Measurements from ENCODE around the gene FOXP1. TPM values are rescaled to one million over a fixed set of nuclear protein-coding genes. Genes with fewer than 3 reads are reported as not detected.

Gene FOXP1
- total and polyA plus RNA-seq, 2 experiments from 2014 or later: 37.4 to 59.9 TPM

DNA sequence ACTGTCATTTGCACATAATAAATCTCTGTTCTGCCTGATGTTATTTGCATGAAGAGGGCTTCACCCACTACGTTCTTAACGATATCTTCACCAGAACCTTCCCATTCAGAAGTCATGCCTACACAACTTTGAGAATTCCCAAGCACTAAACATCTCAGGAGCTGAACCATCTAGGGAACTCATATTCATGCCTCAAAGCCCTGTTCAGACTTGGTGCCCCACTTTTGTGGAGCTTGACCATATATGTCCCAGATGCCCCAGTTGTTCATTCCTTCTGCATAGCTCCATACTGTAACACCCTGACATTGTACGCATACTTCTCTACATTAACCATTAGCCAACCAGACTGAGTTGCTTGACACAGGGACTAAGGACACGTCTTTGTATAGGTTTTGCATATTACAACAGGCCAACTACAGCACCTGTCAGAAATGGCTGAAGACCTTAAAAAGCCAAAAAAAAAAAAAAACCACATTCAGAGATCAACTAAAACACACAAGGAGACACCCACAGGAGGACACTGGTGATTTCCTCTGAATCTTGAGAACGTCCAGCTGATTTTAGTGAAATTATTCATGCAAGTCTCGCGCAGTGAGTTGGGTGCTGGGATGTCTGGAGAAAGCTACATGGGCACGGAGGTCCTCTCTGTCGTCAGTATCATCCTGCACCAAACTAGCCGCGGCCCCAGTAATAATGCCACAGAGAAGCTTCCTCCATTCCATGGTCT is 141.4 kb downstream of the FOXP1 start:
- Histone ChIP-seq H4K20me1 (ENCODE audit: insufficient read depth) (no peaks in the 10 kb centered on the region), H3K27ac (no peak overlapping the region), H3K4me1 (ENCODE audit: insufficient read depth) (peaks cover 16% of the 10 kb centered on the region), H3F3A (ENCODE audit: insufficient read depth) (no peaks in the 10 kb centered on the region), H3K27me3 (replicated peaks; ENCODE audit: insufficient read depth) (no peaks in the 10 kb centered on the region), H3K9me2 (ENCODE audit: insufficient read depth) (no peaks in the 10 kb centered on the region), H3K36me3 (ENCODE audit: low read depth) (no peaks in the 10 kb centered on the region), H2AFZ (no peak overlapping the region), H3K4me2 (ENCODE audit: unreplicated experiment) (no peak overlapping the region), H3K4me3 (no peak overlapping the region), H3K79me2 (ENCODE audit: insufficient read depth) (peaks cover 48% of the 10 kb centered on the region), H3K9ac (no peak overlapping the region), H3K9me3 (ENCODE audit: low read depth) (no peaks in the 10 kb centered on the region)
- no peak for TF ChIP-seq EZH2 (IDR thresholded peaks at IDR 0.05; ENCODE audit: insufficient read depth, poor library complexity, severe bottlenecking)
- no peak for TF ChIP-seq EZH2phosphoT487 (IDR thresholded peaks at IDR 0.05; ENCODE audit: insufficient read depth, low read depth)
- WGBS, 2 experiments (ENCODE audit: low coverage in 1 of 2, low lambda C conversion rate in 2 of 2, missing lambda C conversion rate in 2 of 2): 89 to 92% methylated on average over 11 of the region's 11 CpGs
- DNase-seq: no peak
- in situ Hi-C loops (cut with MboI): no loop called here

DNA sequence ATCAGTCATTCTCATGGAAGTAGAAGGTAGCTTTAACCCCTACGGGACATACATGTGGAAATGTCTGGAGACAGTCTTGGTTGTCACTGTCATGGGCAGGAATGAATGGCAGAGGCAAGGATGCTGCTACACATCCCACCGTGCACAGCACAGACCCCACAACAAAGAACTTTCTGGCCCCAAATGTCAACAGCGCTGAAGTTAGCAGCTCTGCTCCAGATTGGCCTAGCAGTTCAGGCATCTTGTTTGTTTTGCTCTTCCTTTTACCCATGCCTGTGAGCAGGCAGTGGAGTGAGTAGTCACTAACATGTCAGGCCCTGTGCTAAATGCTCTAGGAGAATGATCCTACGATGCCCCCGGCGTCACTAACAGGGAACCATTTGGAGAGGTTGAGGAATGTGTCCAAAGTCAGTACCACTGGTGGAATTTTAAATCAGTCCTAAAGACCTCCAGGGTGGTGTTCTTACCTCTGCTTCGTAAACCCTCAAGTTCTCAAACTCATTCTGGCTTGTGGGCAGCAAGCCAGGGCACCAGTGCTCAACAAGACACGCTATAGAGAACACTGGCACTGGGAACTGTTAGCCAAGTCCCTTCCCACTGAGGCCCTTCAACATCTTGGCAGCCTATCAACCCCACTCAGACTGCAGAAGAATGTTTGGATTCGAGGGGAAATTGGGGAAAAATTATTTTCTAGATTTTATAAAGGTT is 142.2 kb downstream of the FOXP1 start:
- Histone ChIP-seq H3K27me3 (replicated peaks; ENCODE audit: insufficient read depth) (no peaks in the 10 kb centered on the region), H3K79me2 (ENCODE audit: insufficient read depth) (peaks cover 41% of the 10 kb centered on the region), H3K4me1 (ENCODE audit: insufficient read depth) (peaks cover 16% of the 10 kb centered on the region), H3K9me3 (ENCODE audit: low read depth) (no peaks in the 10 kb centered on the region), H3K36me3 (ENCODE audit: low read depth) (no peaks in the 10 kb centered on the region), H3K9ac (no peak overlapping the region), H2AFZ (no peak overlapping the region), H3F3A (ENCODE audit: insufficient read depth) (no peaks in the 10 kb centered on the region), H3K4me3 (no peak overlapping the region), H3K27ac (no peak overlapping the region), H4K20me1 (ENCODE audit: insufficient read depth) (no peaks in the 10 kb centered on the region), H3K9me2 (ENCODE audit: insufficient read depth) (no peaks in the 10 kb centered on the region), H3K4me2 (ENCODE audit: unreplicated experiment) (no peak overlapping the region)
- DNase-seq: no peak
- in situ Hi-C loops (cut with MboI): no loop called here
- TF ChIP-seq EZH2 (IDR thresholded peaks at IDR 0.05; ENCODE audit: insufficient read depth, poor library complexity, severe bottlenecking) (no peak), EZH2phosphoT487 (IDR thresholded peaks at IDR 0.05; ENCODE audit: insufficient read depth, low read depth) (no peak)
- 87 to 91% methylated on average over 9 of the region's 9 CpGs for WGBS, 2 experiments (ENCODE audit: low coverage in 1 of 2, low lambda C conversion rate in 2 of 2, missing lambda C conversion rate in 2 of 2)

DNA sequence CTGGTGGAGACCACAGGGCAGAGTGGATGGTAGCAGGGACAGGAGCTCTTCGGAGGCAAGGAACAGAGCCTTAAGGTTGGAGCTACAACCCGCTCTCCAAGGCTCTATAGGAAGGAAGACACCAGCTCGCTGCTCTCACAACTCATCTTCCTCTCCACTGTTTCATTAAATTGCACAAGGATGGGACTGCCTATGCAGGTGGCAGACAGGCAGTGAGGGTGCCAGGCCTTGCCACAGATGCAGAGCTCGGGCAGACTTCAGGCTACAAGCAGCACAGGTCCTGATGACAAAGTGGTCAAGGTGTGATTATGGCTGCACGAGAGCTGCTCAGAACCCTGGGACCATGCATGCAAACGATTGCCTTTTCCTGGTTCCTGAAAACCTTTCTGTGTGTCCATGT is 144.6 kb downstream of the FOXP1 start:
- H4K20me1 ChIP-seq (ENCODE audit: insufficient read depth): no peaks in the 10 kb centered on the region
- H3K4me2 ChIP-seq (ENCODE audit: unreplicated experiment): no peak overlapping the region
- H3K4me1 ChIP-seq (ENCODE audit: insufficient read depth): peaks cover 8% of the 10 kb centered on the region
- no peak overlapping the region for H3K4me3 ChIP-seq
- H3K27me3 ChIP-seq (replicated peaks; ENCODE audit: insufficient read depth): no peaks in the 10 kb centered on the region
- H3K27ac ChIP-seq: no peak overlapping the region
- no peaks in the 10 kb centered on the region for H3K9me2 ChIP-seq (ENCODE audit: insufficient read depth)
- no peak overlapping the region for H3K9ac ChIP-seq
- peaks cover 34% of the 10 kb centered on the region for H3K79me2 ChIP-seq (ENCODE audit: insufficient read depth)
- H3K9me3 ChIP-seq (ENCODE audit: low read depth): no peaks in the 10 kb centered on the region
- in situ Hi-C loops (cut with MboI): no loop called here
- no peaks in the 10 kb centered on the region for H3K36me3 ChIP-seq (ENCODE audit: low read depth)
- no peaks in the 10 kb centered on the region for H3F3A ChIP-seq (ENCODE audit: insufficient read depth)
- no peak for DNase-seq
- no peak for TF ChIP-seq EZH2 (IDR thresholded peaks at IDR 0.05; ENCODE audit: insufficient read depth, poor library complexity, severe bottlenecking)
- TF ChIP-seq EZH2phosphoT487 (IDR thresholded peaks at IDR 0.05; ENCODE audit: insufficient read depth, low read depth): no peak
- 89% methylated on average over 6 of the region's 6 CpGs for WGBS, 2 experiments (ENCODE audit: low coverage in 1 of 2, low lambda C conversion rate in 2 of 2, missing lambda C conversion rate in 2 of 2)
- no peak overlapping the region for H2AFZ ChIP-seq

DNA sequence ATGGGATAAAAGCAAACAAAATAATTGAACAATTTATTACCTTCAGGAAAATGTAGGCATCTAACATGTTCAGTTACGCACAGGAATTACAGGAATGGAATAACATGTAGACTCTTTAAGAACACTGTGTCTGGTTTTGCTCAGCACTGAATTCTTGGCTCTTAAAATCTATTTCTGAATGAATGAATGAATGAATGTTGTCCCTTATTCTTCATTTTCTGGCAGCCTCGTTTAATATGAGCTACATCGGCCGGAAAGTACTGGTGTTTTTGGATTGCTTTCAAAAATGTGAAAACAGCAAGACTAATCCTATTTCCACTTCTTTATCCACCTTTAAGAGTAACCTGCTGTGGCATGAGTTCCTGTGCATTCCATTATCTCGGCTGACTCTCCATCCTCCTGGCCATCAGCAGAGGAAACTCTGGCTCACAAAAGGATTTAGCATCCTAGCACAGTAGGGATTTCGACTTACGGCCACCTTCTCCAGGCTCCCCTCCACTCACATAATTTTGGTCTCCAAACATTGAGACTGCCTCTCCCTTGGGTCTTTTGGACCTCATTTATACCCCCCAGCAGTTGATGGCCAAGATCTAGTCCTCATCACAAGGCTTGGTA is 145.3 kb downstream of the FOXP1 start:
- in situ Hi-C loops (cut with MboI): no loop called here

More for the DNA sequence above, 145.3 kb downstream of the FOXP1 start:
- Histone ChIP-seq H3K9me3 (ENCODE audit: low read depth) (no peaks in the 10 kb centered on the region), H3K79me2 (ENCODE audit: insufficient read depth) (peaks cover 30% of the 10 kb centered on the region), H3K36me3 (ENCODE audit: low read depth) (no peaks in the 10 kb centered on the region), H3K9ac (no peak overlapping the region), H3F3A (ENCODE audit: insufficient read depth) (no peaks in the 10 kb centered on the region), H3K27ac (no peak overlapping the region), H2AFZ (no peak overlapping the region), H3K9me2 (ENCODE audit: insufficient read depth) (no peaks in the 10 kb centered on the region), H4K20me1 (ENCODE audit: insufficient read depth) (no peaks in the 10 kb centered on the region), H3K4me2 (ENCODE audit: unreplicated experiment) (no peak overlapping the region), H3K27me3 (replicated peaks; ENCODE audit: insufficient read depth) (no peaks in the 10 kb centered on the region), H3K4me3 (no peak overlapping the region), H3K4me1 (ENCODE audit: insufficient read depth) (0 out of 2 replicates have a peak, but pooled peaks cover under 1% of the 10 kb centered on the region)
- 84 to 88% methylated on average over 7 of the region's 7 CpGs for WGBS, 2 experiments (ENCODE audit: low coverage in 1 of 2, low lambda C conversion rate in 2 of 2, missing lambda C conversion rate in 2 of 2)
- no peak for TF ChIP-seq EZH2 (IDR thresholded peaks at IDR 0.05; ENCODE audit: insufficient read depth, poor library complexity, severe bottlenecking)
- DNase-seq: no peak
